B cell (primary cell): Measurements from ENCODE around the gene GPHN. TPM values are rescaled to one million over a fixed set of nuclear protein-coding genes. Genes with fewer than 3 reads are reported as not detected.

Source experiments
- ATAC-seq: fragments of 200-7000 bp; cut with Tn5 transposase; one replicate; pipeline ENCODE4 v1.10.0; 2021; ENCODE audit warnings: low read depth, mild to moderate bottlenecking, moderate number of reproducible peaks, moderate library complexity
- CTCF ChIA-PET: fragments of 350-600 bp; sonication (Branson Sonifier 250); formaldehyde crosslinking; loops from one replicate; lab custom pipeline; 2021; ENCODE audit warnings: antibody characterized with exemption, inconsistent platforms; lab: Charles Lee
- POLR2A ChIA-PET: fragments of 350-600 bp; sonication (Branson Sonifier 250); formaldehyde crosslinking; loops from one replicate; lab custom pipeline; 2021; ENCODE audit warnings: antibody characterized with exemption; lab: Charles Lee
- DNase-seq: peaks from one replicate; pipeline ENCODE4 v3.0.0; 2013
- H2AFZ ChIP-seq: 2 replicates; pipeline ENCODE4 v1.6.1; 2012; ENCODE audit warnings: mild to moderate bottlenecking, low read depth, low read length; ENCODE audit not compliant: insufficient read depth, poor library complexity, severe bottlenecking
- H3K27ac ChIP-seq, 2 donors: 1 replicate in 1 of 2; 2 replicates in 1 of 2; pipeline ENCODE4 v1.5.1; 2012 to 2013; ENCODE audit warnings: low read length in 2 of 2, mild to moderate bottlenecking in 2 of 2, moderate library complexity in 1 of 2
- H3K27me3 ChIP-seq, 4 experiments: fragments of 200-600 bp in 1 of 4; sonication (generic) in 1 of 4; replicated peaks in 1 of 4; 1 replicate in 2 of 4; 2 replicates in 2 of 4; pipeline versions ENCODE4 v1.6.1 to v1.7.0; 2013 to 2016; ENCODE audit warnings: low read length in 3 of 4, mild to moderate bottlenecking in 2 of 4, mixed read lengths in 1 of 4, moderate library complexity in 1 of 4; ENCODE audit not compliant: insufficient read depth in 4 of 4, control insufficient read depth in 3 of 4; ENCODE audit errors: control extremely low read depth in 1 of 4
- H3K36me3 ChIP-seq, 2 experiments: replicated peaks in 1 of 2; 1 replicate in 1 of 2; 2 replicates in 1 of 2; pipeline versions ENCODE4 v1.6.1 to v1.7.1; 2013; ENCODE audit warnings: low read length in 1 of 2; ENCODE audit not compliant: insufficient read depth in 2 of 2, control insufficient read depth in 1 of 2; ENCODE audit errors: control extremely low read depth in 1 of 2, extremely low read depth in 1 of 2
- H3K4me1 ChIP-seq, 2 donors: fragments of 200-600 bp in 1 of 2; sonication (generic) in 1 of 2; 1 replicate in 1 of 2; 2 replicates in 1 of 2; pipeline versions ENCODE4 v1.5.1 to v1.6.1; 2013 to 2017; ENCODE audit warnings: low read length in 2 of 2; ENCODE audit not compliant: control insufficient read depth in 2 of 2, insufficient read depth in 2 of 2
- H3K4me2 ChIP-seq: replicated peaks from 2 replicates; pipeline ENCODE3; 2012; ENCODE audit warnings: mild to moderate bottlenecking, low read depth, low read length; ENCODE audit not compliant: poor library complexity, severe bottlenecking
- H3K4me3 ChIP-seq, 5 experiments: fragments of 200-600 bp in 1 of 5; sonication (generic) in 1 of 5; 1 replicate in 3 of 5; 2 replicates in 2 of 5; pipeline versions ENCODE4 v1.5.1 to v1.7.0; 2011 to 2016; ENCODE audit warnings: low read length in 4 of 5, mild to moderate bottlenecking in 4 of 5, low read depth in 2 of 5, control low read depth in 1 of 5, moderate library complexity in 1 of 5; ENCODE audit not compliant: insufficient read depth in 1 of 5; ENCODE audit errors: control extremely low read depth in 1 of 5, extremely low read depth in 1 of 5
- H3K79me2 ChIP-seq: fragments of 200-600 bp; sonication (generic); one replicate; pipeline ENCODE4 v1.6.0; 2016; ENCODE audit warnings: low read length; ENCODE audit not compliant: control insufficient read depth, insufficient read depth
- H3K9ac ChIP-seq: fragments of 200-600 bp; sonication (generic); 2 replicates; pipeline ENCODE4 v1.6.1; 2017; ENCODE audit warnings: mild to moderate bottlenecking, low read length, moderate library complexity
- H3K9me3 ChIP-seq, 3 donors: one replicate each; pipeline versions ENCODE4 v1.6.1 to v1.7.1; 2013; ENCODE audit warnings: low read length in 2 of 3; ENCODE audit not compliant: control insufficient read depth in 2 of 3, insufficient read depth in 1 of 3; ENCODE audit errors: control extremely low read depth in 1 of 3
- H4K20me1 ChIP-seq: 2 replicates; pipeline ENCODE4 v1.6.0; 2012; ENCODE audit warnings: mild to moderate bottlenecking, low read length; ENCODE audit not compliant: insufficient read depth, control insufficient read depth, poor library complexity, severe bottlenecking
- H3K27ac Mint-ChIP-seq: one replicate; pipeline ENCODE4 v1.8.0; 2021; ENCODE audit warnings: mixed read lengths
- H3K27me3 Mint-ChIP-seq: one replicate; pipeline ENCODE4 v1.8.0; 2021; ENCODE audit warnings: mixed read lengths
- H3K4me1 Mint-ChIP-seq: one replicate; pipeline ENCODE4 v1.8.0; 2021; ENCODE audit warnings: mixed read lengths
- H3K4me3 Mint-ChIP-seq: one replicate; pipeline ENCODE4 v1.8.0; 2021; ENCODE audit warnings: mixed read lengths
- H3K9me3 Mint-ChIP-seq: one replicate; pipeline ENCODE4 v1.8.0; 2022; ENCODE audit warnings: mixed read lengths; ENCODE audit not compliant: insufficient read depth
- EZH2 ChIP-seq: IDR thresholded peaks from 2 replicates; pipeline ENCODE4 v1.6.1; 2012; ENCODE audit warnings: borderline replicate concordance, low read depth, mild to moderate bottlenecking, moderate library complexity, low read length; ENCODE audit not compliant: insufficient read depth, poor library complexity, severe bottlenecking
- WGBS: methylation state at CpG from one replicate; pipeline ENCODE4 v1.1.5; 2013; ENCODE audit warnings: missing lambda C conversion rate; ENCODE audit not compliant: insufficient coverage; 5-methylcytosine and 5-hydroxymethylcytosine counted together
- intact Hi-C: fragments of 100-400 bp; cut with micrococcal nuclease; formaldehyde crosslinking; loops from one replicate; pipeline ENCODE4 v1.10.0; 2022
- polyA plus RNA-seq: library from polyadenylated mRNA; depleted of rRNA; stranded (reverse); fragments of >200 nt; gene quantifications from 2 replicates; pipeline ENCODE4 v1.2.3, GENCODE V29; 2012
- total RNA-seq, 2 donors: library from RNA; stranded (reverse); fragments of 120-200 nt in 1 of 2; gene quantifications; 1 replicate in 1 of 2; 2 replicates in 1 of 2; pipeline versions ENCODE4 v1.2.3 to v1.2.4, GENCODE V29; 2013 to 2022
- TF ChIP-seq, protein P1 (sequence below): fragments of 200-600 bp; IDR thresholded peaks from one replicate; pipeline ENCODE4 v1.8.0; 2022; ENCODE audit warnings: antibody characterized with exemption, mild to moderate bottlenecking

The GPHN gene
- total and polyA plus RNA-seq, 2 donors (not counting 1 experiment from before 2014, with no cell fraction given): 3.4 to 18.0 TPM

DNA sequence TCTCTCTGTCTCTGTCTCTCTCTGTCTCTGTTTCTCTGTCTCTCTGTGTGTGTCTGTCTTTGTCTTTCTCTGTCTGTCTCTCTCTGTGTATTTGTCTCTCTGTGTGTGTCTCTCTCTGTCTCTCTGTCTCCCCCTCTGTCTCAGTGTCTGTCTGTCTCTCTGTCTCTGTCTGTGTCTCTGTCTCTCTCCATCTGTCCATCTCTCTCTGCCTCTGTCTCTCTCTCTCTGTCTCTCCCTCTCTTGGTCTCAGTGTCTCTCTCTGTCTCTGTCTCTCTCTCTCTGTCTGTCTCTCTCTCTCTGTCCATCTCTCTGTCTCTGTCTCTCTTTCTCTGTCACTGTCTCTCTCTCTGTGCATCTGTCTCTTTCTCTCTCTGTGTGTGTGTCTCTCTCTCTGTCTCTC lies 537.5 kb downstream of the GPHN start:
- DNase-seq: no peak
- Histone ChIP-seq H2AFZ (no peak overlapping the region), H3K9ac (no peak overlapping the region), H3K27ac (no peak overlapping the region), H3K4me1 (no peaks in the 10 kb centered on the region), H3K4me3 (no peak overlapping the region), H4K20me1 (no peaks in the 10 kb centered on the region), H3K9me3 (no peaks in the 10 kb centered on the region), H3K4me2 (no peak overlapping the region), H3K36me3 (no peaks in the 10 kb centered on the region), H3K79me2 (no peaks in the 10 kb centered on the region), H3K27me3 (no peaks in the 10 kb centered on the region)
- Mint-ChIP-seq H3K27ac (no peak overlapping the region), H3K27me3 (no peaks in the 10 kb centered on the region), H3K4me3 (no peak overlapping the region), H3K9me3 (no peaks in the 10 kb centered on the region), H3K4me1 (no peaks in the 10 kb centered on the region)
- ChIA-PET POLR2A (no interaction called here), CTCF (no interaction called here)
- no peak for TF ChIP-seq EZH2
- TF ChIP-seq, protein P1, sequence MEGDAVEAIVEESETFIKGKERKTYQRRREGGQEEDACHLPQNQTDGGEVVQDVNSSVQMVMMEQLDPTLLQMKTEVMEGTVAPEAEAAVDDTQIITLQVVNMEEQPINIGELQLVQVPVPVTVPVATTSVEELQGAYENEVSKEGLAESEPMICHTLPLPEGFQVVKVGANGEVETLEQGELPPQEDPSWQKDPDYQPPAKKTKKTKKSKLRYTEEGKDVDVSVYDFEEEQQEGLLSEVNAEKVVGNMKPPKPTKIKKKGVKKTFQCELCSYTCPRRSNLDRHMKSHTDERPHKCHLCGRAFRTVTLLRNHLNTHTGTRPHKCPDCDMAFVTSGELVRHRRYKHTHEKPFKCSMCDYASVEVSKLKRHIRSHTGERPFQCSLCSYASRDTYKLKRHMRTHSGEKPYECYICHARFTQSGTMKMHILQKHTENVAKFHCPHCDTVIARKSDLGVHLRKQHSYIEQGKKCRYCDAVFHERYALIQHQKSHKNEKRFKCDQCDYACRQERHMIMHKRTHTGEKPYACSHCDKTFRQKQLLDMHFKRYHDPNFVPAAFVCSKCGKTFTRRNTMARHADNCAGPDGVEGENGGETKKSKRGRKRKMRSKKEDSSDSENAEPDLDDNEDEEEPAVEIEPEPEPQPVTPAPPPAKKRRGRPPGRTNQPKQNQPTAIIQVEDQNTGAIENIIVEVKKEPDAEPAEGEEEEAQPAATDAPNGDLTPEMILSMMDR: no peak
- intact Hi-C loops: no loop called here
- no peak for ATAC-seq

DNA sequence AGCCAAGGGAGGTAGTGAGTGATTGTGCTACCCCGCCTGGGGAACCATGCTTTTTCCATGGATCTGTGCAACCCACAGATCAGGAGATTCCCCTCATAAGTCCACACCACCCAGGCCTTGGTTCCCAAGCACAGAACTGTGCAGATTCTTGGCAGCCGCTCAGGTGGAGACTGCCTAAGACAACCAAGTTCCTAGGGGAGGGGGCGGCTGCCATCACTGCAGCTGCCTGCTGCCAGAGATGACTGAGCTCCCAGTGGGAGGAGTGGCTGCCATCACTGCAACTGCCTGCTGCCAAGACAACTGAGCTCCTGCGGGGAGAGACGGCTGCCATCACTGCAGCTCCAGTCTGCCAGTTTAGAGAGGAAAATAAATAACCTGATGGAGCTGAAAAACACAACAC lies 542.9 kb downstream of the GPHN start:
- no peak overlapping the region for H3K4me2 ChIP-seq
- DNase-seq (no peak), ATAC-seq (no peak)
- no peaks in the 10 kb centered on the region for H3K4me1 ChIP-seq
- H3K9me3 Mint-ChIP-seq: no peaks in the 10 kb centered on the region
- ChIA-PET CTCF (no interaction called here), POLR2A (no interaction called here)
- no peak overlapping the region for H2AFZ ChIP-seq
- no peaks in the 10 kb centered on the region for H3K36me3 ChIP-seq
- no peaks in the 10 kb centered on the region for H4K20me1 ChIP-seq
- H3K4me1 Mint-ChIP-seq: no peaks in the 10 kb centered on the region
- no peak overlapping the region for H3K4me3 Mint-ChIP-seq
- intact Hi-C loops: no loop called here
- H3K27me3 ChIP-seq: no peaks in the 10 kb centered on the region
- no peaks in the 10 kb centered on the region for H3K79me2 ChIP-seq
- no peaks in the 10 kb centered on the region for H3K27me3 Mint-ChIP-seq
- no peak overlapping the region for H3K9ac ChIP-seq
- H3K27ac Mint-ChIP-seq: no peak overlapping the region
- WGBS: 93% methylated on average over 2 of the region's 5 CpGs
- peaks cover 0 to 10% (median 0%) of the 10 kb centered on the region in 3 donors for H3K9me3 ChIP-seq
- no peak overlapping the region for H3K4me3 ChIP-seq
- TF ChIP-seq, protein P1: no peak
- no peak for TF ChIP-seq EZH2
- H3K27ac ChIP-seq: no peak overlapping the region
